Endothelial cell of umbilical vein (primary cell): ENCODE measurements around the gene BRF1. TPM values are rescaled to one million over a fixed set of nuclear protein-coding genes. Genes with fewer than 3 reads are reported as not detected.
"Not testable (repeated sequence)": the region's sequence is repeated elsewhere in the genome, so short reads cannot be mapped to it uniquely, and the experiment has no call there.

ENCODE experiments used
- BruUV-seq: library from RNA; stranded (reverse); fragments of 400-500 nt; replicated peaks from 2 replicates; lab custom pipeline; 2021; lab: Mats Ljungman, UMichigan
- CTCF ChIA-PET: fragments of 300-600, 350-600 bp; sonication (Branson Sonifier 250); formaldehyde crosslinking; loops from one replicate; lab custom pipeline; 2021; ENCODE audit warnings: antibody characterized with exemption, inconsistent platforms; lab: Charles Lee
- POLR2A ChIA-PET: fragments of 300-600, 350-600 bp; sonication (Branson Sonifier 250); formaldehyde crosslinking; loops from one replicate; lab custom pipeline; 2021; ENCODE audit warnings: antibody characterized with exemption, inconsistent platforms; lab: Charles Lee
- DNase-seq: peaks from one replicate; pipeline ENCODE4 v3.0.0-alpha.2; 2011; ENCODE audit warnings: low read depth, low spot score
- FAIRE-seq: peaks from 2 replicates; lab custom pipeline; 2011; peaks lifted over from hg19 to GRCh38; lab: Jason Lieb, UNC
- H2AFZ ChIP-seq: 2 replicates; pipeline ENCODE4 v1.6.0; 2012; ENCODE audit warnings: low read depth, low read length, control low read depth, inconsistent platforms
- H3K27ac ChIP-seq: 2 replicates; pipeline ENCODE4 v1.5.1; 2011; ENCODE audit warnings: low read depth, mild to moderate bottlenecking, control low read depth, low read length, moderate library complexity; ENCODE audit not compliant: insufficient read depth
- H3K27me3 ChIP-seq, 2 experiments: 2 replicates each; pipeline versions ENCODE4 v1.6.0 to v1.6.1; 2011; ENCODE audit warnings: low read length in 2 of 2, mixed read lengths in 1 of 2; ENCODE audit not compliant: control insufficient read depth in 2 of 2, insufficient read depth in 2 of 2
- H3K36me3 ChIP-seq, 2 experiments: 2 replicates in 1 of 2; 3 replicates in 1 of 2; pipeline ENCODE4 v1.5.1; 2011; ENCODE audit warnings: low read length in 2 of 2, mild to moderate bottlenecking in 1 of 2, moderate library complexity in 1 of 2; ENCODE audit not compliant: control insufficient read depth in 2 of 2, insufficient read depth in 2 of 2; ENCODE audit errors: extremely low read depth in 1 of 2
- H3K4me1 ChIP-seq: 3 replicates; pipeline ENCODE4 v1.5.1; 2011; ENCODE audit warnings: mild to moderate bottlenecking, low read length; ENCODE audit not compliant: control insufficient read depth, insufficient read depth; ENCODE audit errors: extremely low read depth
- H3K4me2 ChIP-seq: 2 replicates; pipeline ENCODE4 v1.6.1; 2011; ENCODE audit warnings: low read length, control low read depth, mixed read lengths; ENCODE audit not compliant: insufficient read depth
- H3K4me3 ChIP-seq, 3 experiments: fragments of 200-600 bp in 1 of 3; sonication (generic), shearing (Covaris generic) in 1 of 3; replicated peaks in 1 of 3; 2 replicates each; pipeline ENCODE4 v1.5.1; 2011 to 2016; ENCODE audit warnings: control low read depth in 3 of 3, low read length in 3 of 3, mild to moderate bottlenecking in 2 of 3, inconsistent platforms in 1 of 3, low read depth in 1 of 3, moderate library complexity in 1 of 3; ENCODE audit not compliant: insufficient read depth in 1 of 3
- H3K79me2 ChIP-seq: 2 replicates; pipeline ENCODE4 v1.6.0; 2012; ENCODE audit warnings: low read length, inconsistent platforms; ENCODE audit not compliant: control insufficient read depth, insufficient read depth
- H3K9ac ChIP-seq: replicated peaks from 2 replicates; pipeline ENCODE3; 2011; ENCODE audit warnings: low read length, control low read depth; ENCODE audit not compliant: insufficient read depth; ENCODE audit errors: extremely low read depth
- H3K9me1 ChIP-seq: replicated peaks from 3 replicates; pipeline ENCODE4 v1.6.0; 2011; ENCODE audit warnings: mild to moderate bottlenecking, low read length; ENCODE audit not compliant: control insufficient read depth, insufficient read depth; ENCODE audit errors: extremely low read depth
- H3K9me3 ChIP-seq: replicated peaks from 2 replicates; pipeline ENCODE4 v1.5.1; 2012; ENCODE audit warnings: low read length, inconsistent platforms; ENCODE audit not compliant: control insufficient read depth, insufficient read depth
- H4K20me1 ChIP-seq: replicated peaks from 2 replicates; pipeline ENCODE3; 2011; ENCODE audit warnings: mild to moderate bottlenecking, low read length; ENCODE audit not compliant: control insufficient read depth, insufficient read depth; ENCODE audit errors: extremely low read depth
- FOS ChIP-seq: IDR thresholded peaks from 2 replicates; pipeline ENCODE4 v1.6.1; 2011; ENCODE audit warnings: mild to moderate bottlenecking, low read length, moderate library complexity, borderline replicate concordance; ENCODE audit not compliant: insufficient read depth
- GATA2 ChIP-seq: IDR thresholded peaks from 2 replicates; pipeline ENCODE4 v1.7.0; 2011; ENCODE audit warnings: low read depth, mild to moderate bottlenecking, moderate library complexity, mixed read lengths, low read length; ENCODE audit not compliant: insufficient read length, insufficient read depth
- MYC ChIP-seq: IDR thresholded peaks from one replicate; pipeline ENCODE4 v1.6.1; 2011; ENCODE audit warnings: mild to moderate bottlenecking, low read depth, low read length
- dilution Hi-C: fragments of 300-500 bp; cut with MboI; formaldehyde crosslinking; loops from one replicate; pipeline ENCODE4 v1.15.0; 2019; ENCODE audit warnings: low sequenced_read_pairs; ENCODE audit not compliant: extremely low pct_ligation_motif_present
- intact Hi-C: fragments of 100-400 bp; cut with micrococcal nuclease; formaldehyde crosslinking; loops from one replicate; pipeline ENCODE4 v1.10.0; 2022
- polyA plus RNA-seq, 4 experiments: library from polyadenylated mRNA; depleted of rRNA in 3 of 4; stranded (reverse) in 3 of 4; unstranded in 1 of 4; fragments of >200 nt; gene quantifications; 2 replicates each; pipeline versions ENCODE4 v1.2.1 to v1.2.3, GENCODE V29; 2011 to 2012; ENCODE audit warnings: missing spikeins in 1 of 4
- total RNA-seq: library from RNA; stranded (reverse); gene quantifications from 2 replicates; pipeline ENCODE4 v1.2.3, GENCODE V29; 2021
- TF ChIP-seq, protein P1 (sequence below): IDR thresholded peaks from 2 replicates; pipeline ENCODE4 v1.6.1; 2011; ENCODE audit not compliant: insufficient read depth, insufficient read length
- TF ChIP-seq, protein P2 (sequence below), 2 donors: IDR thresholded peaks; 1 replicate in 1 of 2; 2 replicates in 1 of 2; pipeline ENCODE4 v1.5.1; 2011; ENCODE audit warnings: low read length in 2 of 2, mild to moderate bottlenecking in 2 of 2, moderate library complexity in 2 of 2, control low read depth in 1 of 2, inconsistent platforms in 1 of 2, low read depth in 1 of 2; ENCODE audit not compliant: insufficient read depth in 1 of 2; ENCODE audit errors: extremely low read depth in 1 of 2

The BRF1 gene
- total and polyA plus RNA-seq, 2 donors (not counting 3 experiments of a cell fraction or from before 2014, with no cell fraction given), result 19.0 to 47.2 TPM

DNA sequence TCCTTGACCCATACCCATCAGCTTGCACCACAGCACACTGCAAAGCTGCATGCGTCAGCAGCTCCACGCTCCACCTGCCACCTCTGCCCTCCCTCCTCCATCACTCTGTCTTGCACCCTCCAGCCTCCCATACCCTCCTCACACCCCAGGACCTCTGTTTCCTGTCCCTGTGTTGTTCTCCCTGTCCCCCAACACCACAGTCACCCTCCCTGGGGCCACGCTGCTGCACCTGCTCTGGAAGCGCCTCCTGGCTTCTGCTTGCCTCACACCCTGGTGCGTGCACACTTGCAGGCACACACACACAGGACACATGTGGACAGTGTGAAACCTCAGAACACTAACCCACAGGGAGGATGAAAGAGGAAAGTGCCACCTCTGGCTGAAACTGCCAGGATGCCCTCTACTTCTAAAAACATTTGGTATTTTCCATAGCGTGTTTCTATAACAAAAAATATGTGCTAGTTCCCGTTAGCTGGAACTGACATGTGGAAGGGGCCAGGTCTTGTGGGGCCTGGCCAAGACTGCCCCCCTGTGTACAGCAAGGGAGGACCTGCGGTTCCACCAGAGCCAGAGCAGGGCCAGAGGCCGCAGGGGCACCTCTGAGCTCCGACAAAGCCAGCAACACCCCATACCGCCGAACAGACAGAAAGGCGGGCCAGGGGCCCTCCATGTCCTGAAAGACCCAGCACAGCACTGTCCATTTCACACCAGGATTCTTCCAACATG, 10.0 kb downstream of the BRF1 start:
- DNase-seq, result peak; percentile 20
- Histone ChIP-seq H3K27me3 (no peaks in the 10 kb centered on the region), H3K9me3 (no peaks in the 10 kb centered on the region), H3K27ac (no peak overlapping the region), H3K4me3 (no peak overlapping the region), H3K79me2 (peaks cover 37% of the 10 kb centered on the region), H3K9ac (no peak overlapping the region), H2AFZ (no peak overlapping the region), H3K36me3 (no peaks in the 10 kb centered on the region), H3K9me1 (no peaks in the 10 kb centered on the region), H3K4me1 (peaks cover 27% of the 10 kb centered on the region), H4K20me1 (no peaks in the 10 kb centered on the region), H3K4me2 (no peak overlapping the region)
- TF ChIP-seq, protein P1, sequence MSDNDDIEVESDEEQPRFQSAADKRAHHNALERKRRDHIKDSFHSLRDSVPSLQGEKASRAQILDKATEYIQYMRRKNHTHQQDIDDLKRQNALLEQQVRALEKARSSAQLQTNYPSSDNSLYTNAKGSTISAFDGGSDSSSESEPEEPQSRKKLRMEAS, result no peak
- TF ChIP-seq, protein P2, sequence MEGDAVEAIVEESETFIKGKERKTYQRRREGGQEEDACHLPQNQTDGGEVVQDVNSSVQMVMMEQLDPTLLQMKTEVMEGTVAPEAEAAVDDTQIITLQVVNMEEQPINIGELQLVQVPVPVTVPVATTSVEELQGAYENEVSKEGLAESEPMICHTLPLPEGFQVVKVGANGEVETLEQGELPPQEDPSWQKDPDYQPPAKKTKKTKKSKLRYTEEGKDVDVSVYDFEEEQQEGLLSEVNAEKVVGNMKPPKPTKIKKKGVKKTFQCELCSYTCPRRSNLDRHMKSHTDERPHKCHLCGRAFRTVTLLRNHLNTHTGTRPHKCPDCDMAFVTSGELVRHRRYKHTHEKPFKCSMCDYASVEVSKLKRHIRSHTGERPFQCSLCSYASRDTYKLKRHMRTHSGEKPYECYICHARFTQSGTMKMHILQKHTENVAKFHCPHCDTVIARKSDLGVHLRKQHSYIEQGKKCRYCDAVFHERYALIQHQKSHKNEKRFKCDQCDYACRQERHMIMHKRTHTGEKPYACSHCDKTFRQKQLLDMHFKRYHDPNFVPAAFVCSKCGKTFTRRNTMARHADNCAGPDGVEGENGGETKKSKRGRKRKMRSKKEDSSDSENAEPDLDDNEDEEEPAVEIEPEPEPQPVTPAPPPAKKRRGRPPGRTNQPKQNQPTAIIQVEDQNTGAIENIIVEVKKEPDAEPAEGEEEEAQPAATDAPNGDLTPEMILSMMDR (IDR thresholded peaks at IDR 0.05; ENCODE audit: extremely low read depth in 1 of 2, insufficient read depth in 1 of 2, low read depth in 1 of 2, low read length in 2 of 2), result peak; percentile 12 to 26
- no peak for TF ChIP-seq FOS
- no peak for TF ChIP-seq GATA2
- TF ChIP-seq MYC, result no peak
- no peak for FAIRE-seq
- dilution Hi-C loops, result no loop called here
- intact Hi-C loops, result no loop called here
- BruUV-seq, result no TSS peak
- ChIA-PET CTCF (interaction anchor here (1.1 to 2.1 kb wide), 3 partner anchors 61 to 204 kb away, joined by 3 to 13 read pairs (median 6); no protein-coding TSS in a partner anchor), POLR2A (no interaction called here)

DNA sequence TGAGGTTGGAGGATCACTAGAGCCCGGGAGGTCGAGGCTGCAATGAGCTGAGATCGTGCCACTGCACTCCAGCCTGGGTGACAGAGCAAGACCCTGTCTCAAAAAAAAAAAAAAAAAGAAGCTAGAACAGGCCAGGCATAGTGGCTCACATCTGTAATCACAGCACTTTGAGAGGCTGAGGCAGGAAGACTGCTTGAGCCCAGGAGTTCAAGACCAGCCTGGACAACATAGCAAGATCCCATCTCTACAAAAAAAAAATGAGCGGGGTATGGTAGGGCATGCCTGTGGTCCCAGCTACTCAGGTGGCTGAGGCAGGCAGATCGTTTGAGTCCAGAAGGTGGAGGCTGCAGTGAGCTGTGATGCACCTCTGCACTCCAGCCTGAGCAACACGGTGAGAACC, 11.9 kb downstream of the BRF1 start:
- dilution Hi-C loops, intact Hi-C loops, H3K9ac ChIP-seq, H3K27me3 ChIP-seq, H3K9me3 ChIP-seq, H3K4me2 ChIP-seq, POLR2A ChIA-PET, H2AFZ ChIP-seq, BruUV-seq, H4K20me1 ChIP-seq, H3K9me1 ChIP-seq, FAIRE-seq, H3K4me3 ChIP-seq, H3K36me3 ChIP-seq, H3K27ac ChIP-seq, DNase-seq: not testable (repeated sequence)
- H3K4me1 ChIP-seq, result peaks cover 23% of the 10 kb centered on the region
- peaks cover 25% of the 10 kb centered on the region for H3K79me2 ChIP-seq
- CTCF ChIA-PET, result interaction anchor here (1.1 to 2.3 kb wide), 4 partner anchors 41 to 202 kb away, joined by 3 to 6 read pairs (median 4); partner anchors contain the start of gene BTBD6
